Esophagus squamous epithelium (tissue), 4 donors: ENCODE data around the gene UNC5B.

Source experiments
- CTCF ChIP-seq, 6 experiments: fragments of 450-650 bp in 4 of 6; fragments of 200-600 bp in 2 of 6; sonication (generic) in 2 of 6; IDR thresholded peaks; one replicate each; pipeline ENCODE4 v1.5.1; 2016 to 2019; ENCODE audit warnings: antibody characterized with exemption in 6 of 6, mild to moderate bottlenecking in 4 of 6, moderate library complexity in 4 of 6
- POLR2A ChIP-seq, 4 donors: fragments of 450-650 bp; IDR thresholded peaks; one replicate each; pipeline ENCODE4 v1.6.1; 2017; ENCODE audit warnings: antibody characterized with exemption in 4 of 4, mild to moderate bottlenecking in 4 of 4, moderate library complexity in 3 of 4

DNA sequence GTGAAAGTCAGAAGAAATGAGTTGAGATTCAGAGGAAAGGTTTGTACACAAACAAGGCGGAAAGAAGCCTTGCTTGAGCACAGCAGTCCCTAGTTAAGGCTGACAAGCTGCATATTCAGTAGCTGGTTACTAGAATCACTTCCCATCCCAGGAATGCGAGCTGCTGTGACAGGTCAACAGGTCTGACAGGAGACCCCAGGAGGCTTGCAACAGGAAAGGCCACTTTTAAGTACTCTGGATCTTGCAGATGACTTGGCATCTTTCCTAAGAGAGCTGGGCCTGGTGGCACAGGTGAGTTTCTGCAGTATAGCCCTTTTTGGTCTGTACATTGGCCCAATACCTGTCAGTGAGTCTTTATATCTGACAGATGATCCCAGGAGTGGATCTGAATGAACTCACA is 35.7 kb upstream of the UNC5B start:
- TF ChIP-seq POLR2A (IDR thresholded peaks at IDR 0.05) (no peak), CTCF (IDR thresholded peaks at IDR 0.05) (no peak)
